ENCODE data around the gene RIMBP3C.
A peak's percentile ranks its signal among the peaks of the same experiment; 100 is the strongest.
"Not testable (repeated sequence)": the region's sequence is repeated elsewhere in the genome, so short reads cannot be mapped to it uniquely, and the experiment has no call there.

RIMBP3C gene

GRCh38 chr22:21571679-21572078 lies 20.4 kb upstream of the RIMBP3C start:
- Histone ChIP-seq H3F3A (ENCODE audit: control insufficient read depth, insufficient read depth) (peaks cover 4% of the 10 kb centered on the region; the same call in 1 of the 2 replicates), H3K4me3 (ENCODE audit: low read length) (no peak overlapping the region), H4K20me1 (ENCODE audit: control insufficient read depth, insufficient read depth, low read depth, low read length) (peaks cover 57% of the 10 kb centered on the region), H3K27me3 (ENCODE audit: control insufficient read depth, low read length) (no peaks in the 10 kb centered on the region), H3K9me2 (replicated peaks; ENCODE audit: control insufficient read depth, low read length) (no peaks in the 10 kb centered on the region), H3K4me1 (ENCODE audit: control insufficient read depth, low read length) (peaks cover 47% of the 10 kb centered on the region), H3K36me3 (ENCODE audit: control insufficient read depth, low read length) (peaks cover 58% of the 10 kb centered on the region), H3K27ac (ENCODE audit: low read depth, low read length) (no peak overlapping the region), H3K9me3 (ENCODE audit: control insufficient read depth, insufficient read depth, low read length) (no peaks in the 10 kb centered on the region), H3K79me2 (ENCODE audit: control insufficient read depth, low read length) (peaks cover 95% of the 10 kb centered on the region), H3K4me2 (ENCODE audit: low read length) (peak overlapping the region; percentile 67)
- no peak for TF ChIP-seq EZH2phosphoT487 (IDR thresholded peaks at IDR 0.05; ENCODE audit: borderline replicate concordance, low read length)
- TF ChIP-seq CTCF (IDR thresholded peaks at IDR 0.05; ENCODE audit: low read depth, low read length, poor library complexity, severe bottlenecking): no peak

GRCh38 chr22:21570398-21570797 lies 19.1 kb upstream of the RIMBP3C start:
- H3K4me1 ChIP-seq (ENCODE audit: control insufficient read depth, low read length): peaks cover 47% of the 10 kb centered on the region
- H3K27me3 ChIP-seq (ENCODE audit: control insufficient read depth, low read length): no peaks in the 10 kb centered on the region
- peaks cover 4% of the 10 kb centered on the region; the same call in 1 of the 2 replicates for H3F3A ChIP-seq (ENCODE audit: control insufficient read depth, insufficient read depth)
- peaks cover 57% of the 10 kb centered on the region for H4K20me1 ChIP-seq (ENCODE audit: control insufficient read depth, insufficient read depth, low read depth, low read length)
- TF ChIP-seq EZH2phosphoT487 (IDR thresholded peaks at IDR 0.05; ENCODE audit: borderline replicate concordance, low read length) (no peak), CTCF (IDR thresholded peaks at IDR 0.05; ENCODE audit: low read depth, low read length, poor library complexity, severe bottlenecking) (no peak)
- peak overlapping the region; percentile 67 for H3K4me2 ChIP-seq (ENCODE audit: low read length)
- no peak overlapping the region for H3K27ac ChIP-seq (ENCODE audit: low read depth, low read length)
- peaks cover 58% of the 10 kb centered on the region for H3K36me3 ChIP-seq (ENCODE audit: control insufficient read depth, low read length)
- H3K4me3 ChIP-seq (ENCODE audit: low read length): peak overlapping the region; percentile 95
- H3K79me2 ChIP-seq (ENCODE audit: control insufficient read depth, low read length): peaks cover 82% of the 10 kb centered on the region
- H3K9me3 ChIP-seq (ENCODE audit: control insufficient read depth, insufficient read depth, low read length): no peaks in the 10 kb centered on the region
- H3K9me2 ChIP-seq (replicated peaks; ENCODE audit: control insufficient read depth, low read length): no peaks in the 10 kb centered on the region

- peaks cover 47% of the 10 kb centered on the region for H3K4me1 ChIP-seq (ENCODE audit: control insufficient read depth, low read length)
- H4K20me1 ChIP-seq (ENCODE audit: control insufficient read depth, insufficient read depth, low read depth, low read length): peaks cover 56% of the 10 kb centered on the region
- H3K36me3 ChIP-seq (ENCODE audit: control insufficient read depth, low read length): peaks cover 58% of the 10 kb centered on the region
- H3K4me2 ChIP-seq (ENCODE audit: low read length): peak overlapping the region; percentile 67
- peak overlapping the region; percentile 95 for H3K4me3 ChIP-seq (ENCODE audit: low read length)
- no peaks in the 10 kb centered on the region for H3K9me3 ChIP-seq (ENCODE audit: control insufficient read depth, insufficient read depth, low read length)
- H3F3A ChIP-seq (ENCODE audit: control insufficient read depth, insufficient read depth): peaks cover 4% of the 10 kb centered on the region; the same call in 1 of the 2 replicates
- peaks cover 74% of the 10 kb centered on the region for H3K79me2 ChIP-seq (ENCODE audit: control insufficient read depth, low read length)
- no peaks in the 10 kb centered on the region for H3K9me2 ChIP-seq (replicated peaks; ENCODE audit: control insufficient read depth, low read length)
- H3K27ac ChIP-seq (ENCODE audit: low read depth, low read length): no peak overlapping the region
- no peaks in the 10 kb centered on the region for H3K27me3 ChIP-seq (ENCODE audit: control insufficient read depth, low read length)
- TF ChIP-seq EZH2phosphoT487 (IDR thresholded peaks at IDR 0.05; ENCODE audit: borderline replicate concordance, low read length): no peak
- TF ChIP-seq CTCF (IDR thresholded peaks at IDR 0.05; ENCODE audit: low read depth, low read length, poor library complexity, severe bottlenecking): no peak
Measured at GRCh38 chr22:21569459-21570170, 18.4 kb upstream of the RIMBP3C start.

- peak overlapping the region; percentile 95 for H3K4me3 ChIP-seq (ENCODE audit: low read length)
- H3K9me2 ChIP-seq (replicated peaks; ENCODE audit: control insufficient read depth, low read length); H3K9me3 ChIP-seq (ENCODE audit: control insufficient read depth, insufficient read depth, low read length); H3K27ac ChIP-seq (ENCODE audit: low read depth, low read length); H3F3A ChIP-seq (ENCODE audit: control insufficient read depth, insufficient read depth); H3K27me3 ChIP-seq (ENCODE audit: control insufficient read depth, low read length): not testable (repeated sequence)
- peaks cover 44% of the 10 kb centered on the region for H3K4me1 ChIP-seq (ENCODE audit: control insufficient read depth, low read length)
- H3K4me2 ChIP-seq (ENCODE audit: low read length): peak overlapping the region; percentile 67
- peaks cover 50% of the 10 kb centered on the region for H4K20me1 ChIP-seq (ENCODE audit: control insufficient read depth, insufficient read depth, low read depth, low read length)
- H3K36me3 ChIP-seq (ENCODE audit: control insufficient read depth, low read length): peaks cover 55% of the 10 kb centered on the region
- peaks cover 69% of the 10 kb centered on the region for H3K79me2 ChIP-seq (ENCODE audit: control insufficient read depth, low read length)
Measured at GRCh38 chr22:21569076-21569427, 17.8 kb upstream of the RIMBP3C start.
